HepG2 (cell line): ENCODE measurements around the gene LGR6. TPM values are rescaled to one million over a fixed set of nuclear protein-coding genes. Genes with fewer than 3 reads are reported as not detected.

Experiments
- ATAC-seq: fragments of 200-7000 bp; cut with Tn5 transposase; 3 replicates; pipeline ENCODE4 v1.9.1; 2020; ENCODE audit warnings: mild to moderate bottlenecking, moderate library complexity
- BruUV-seq: library from RNA; stranded (reverse); fragments of 400-500 nt; replicated peaks from 2 replicates; lab custom pipeline; 2021; lab: Mats Ljungman, UMichigan
- CTCF ChIA-PET: fragments of 300-600 bp; formaldehyde crosslinking; extraction: SDS; loops from one replicate; lab custom pipeline; 2021; ENCODE audit warnings: low total read pairs, inconsistent platforms, low intra/inter-chr PET ratio; lab: Yijun Ruan, JAX
- POLR2A ChIA-PET: fragments of 350-600 bp; sonication (Branson Sonifier 250); formaldehyde crosslinking; loops from one replicate; lab custom pipeline; 2020; ENCODE audit warnings: antibody characterized with exemption, inconsistent platforms; lab: Yijun Ruan, JAX
- DNase-seq: peaks from one replicate; pipeline ENCODE4 v3.0.0-alpha.2; 2015; ENCODE audit warnings: low spot score
- FAIRE-seq: peaks from 3 replicates; lab custom pipeline; 2011; peaks lifted over from hg19 to GRCh38; lab: Jason Lieb, UNC
- H2AFZ ChIP-seq: one replicate; pipeline ENCODE4 v1.6.1; 2011; ENCODE audit warnings: low read length, inconsistent platforms
- H3K27ac ChIP-seq: fragments of 300-600 bp; 3 replicates; pipeline ENCODE4 v1.8.0; 2011; ENCODE audit warnings: mixed run types, mild to moderate bottlenecking, mixed read lengths, low read length, inconsistent platforms; ENCODE audit not compliant: insufficient read depth; ENCODE audit errors: extremely low read length
- H3K27me3 ChIP-seq, 2 experiments: fragments of 200-600 bp in 1 of 2; 2 replicates in 1 of 2; 3 replicates in 1 of 2; pipeline versions ENCODE4 v1.6.0 to v1.8.0; 2011; ENCODE audit warnings: low read length in 2 of 2, mild to moderate bottlenecking in 2 of 2, moderate library complexity in 2 of 2, inconsistent platforms in 1 of 2; ENCODE audit not compliant: insufficient read depth in 2 of 2, control insufficient read depth in 1 of 2
- H3K36me3 ChIP-seq, 2 experiments: fragments of 200-600 bp in 1 of 2; replicated peaks in 1 of 2; 2 replicates in 1 of 2; 3 replicates in 1 of 2; pipeline versions ENCODE4 v1.5.1 to v1.8.0; 2011; ENCODE audit warnings: low read length in 2 of 2, inconsistent platforms in 1 of 2; ENCODE audit not compliant: insufficient read depth in 2 of 2, control insufficient read depth in 1 of 2
- H3K4me1 ChIP-seq: 2 replicates; pipeline ENCODE4 v1.5.1; 2012; ENCODE audit warnings: low read length, inconsistent platforms; ENCODE audit not compliant: insufficient read depth
- H3K4me2 ChIP-seq: 2 replicates; pipeline ENCODE4 v1.6.0; 2011; ENCODE audit warnings: low read depth, low read length, inconsistent platforms
- H3K4me3 ChIP-seq, 3 experiments: fragments of 200-600 bp in 1 of 3; sonication (generic), shearing (Covaris generic) in 1 of 3; replicated peaks in 1 of 3; 2 replicates each; pipeline ENCODE4 v1.5.1; 2011 to 2016; ENCODE audit warnings: low read length in 3 of 3, inconsistent platforms in 2 of 3, low read depth in 2 of 3, mild to moderate bottlenecking in 2 of 3, control low read depth in 1 of 3, mixed read lengths in 1 of 3; ENCODE audit not compliant: insufficient read depth in 1 of 3
- H3K79me2 ChIP-seq: one replicate; pipeline ENCODE4 v1.6.1; 2011; ENCODE audit warnings: low read length, inconsistent platforms; ENCODE audit not compliant: insufficient read depth
- H3K9ac ChIP-seq: 2 replicates; pipeline ENCODE4 v1.6.0; 2011; ENCODE audit warnings: mild to moderate bottlenecking, low read depth, low read length, inconsistent platforms; ENCODE audit not compliant: insufficient read depth
- H3K9me3 ChIP-seq: 2 replicates; pipeline ENCODE4 v1.5.1; 2012; ENCODE audit warnings: mild to moderate bottlenecking, low read length
- H4K20me1 ChIP-seq: 2 replicates; pipeline ENCODE4 v1.6.0; 2011; ENCODE audit warnings: inconsistent platforms, mild to moderate bottlenecking, low read length, moderate library complexity; ENCODE audit not compliant: insufficient read depth
- TCF7L2 ChIP-seq: IDR thresholded peaks from 2 replicates; pipeline ENCODE4 v1.6.1; 2011; ENCODE audit warnings: mild to moderate bottlenecking, low read depth, low read length, moderate library complexity
- ZNF354B ChIP-seq: sonication (generic); formaldehyde crosslinking; IDR thresholded peaks from 2 replicates; pipeline ENCODE4 v1.8.0; 2022; ENCODE audit warnings: mild to moderate bottlenecking, missing genetic modification reagents
- ZNF589 ChIP-seq: sonication (generic); formaldehyde crosslinking; conservative IDR thresholded peaks from 2 replicates; pipeline ENCODE4 v1.8.0; 2022; ENCODE audit warnings: mild to moderate bottlenecking, moderate library complexity, missing genetic modification reagents
- WGBS: methylation state at CpG from one replicate; pipeline ENCODE4 v1.1.6; 2017; ENCODE audit warnings: low lambda C conversion rate; 5-methylcytosine and 5-hydroxymethylcytosine counted together
- in situ Hi-C: cut with HindIII; loops from 2 replicates; pipeline ENCODE4 v1.10.0; 2017; ENCODE audit warnings: low pct_unique_long_range_greater_than_20kb; ENCODE audit not compliant: extremely low pct_ligation_motif_present
- intact Hi-C: fragments of 100-400 bp; cut with micrococcal nuclease; formaldehyde crosslinking; loops from one replicate; pipeline ENCODE4 v1.10.0; 2022; ENCODE audit not compliant: unreplicated experiment
- polyA plus RNA-seq, 8 experiments: library from polyadenylated mRNA; depleted of rRNA in 3 of 8; stranded (reverse) in 7 of 8; unstranded in 1 of 8; fragments of >200 nt; fragmentation: Illumina TruSeq in 4 of 8; extraction: Trizol in 4 of 8; gene quantifications; 2 replicates each; pipeline versions ENCODE4 v1.2.1 to v1.2.3, GENCODE V29; 2011 to 2016; ENCODE audit warnings: low read depth in 4 of 8, missing spikeins in 1 of 8, mixed read lengths in 1 of 8; ENCODE audit not compliant: insufficient read depth in 1 of 8
- total RNA-seq, 5 experiments: library from RNA; depleted of rRNA; stranded (reverse); fragments of >200 nt; fragmentation: Illumina TruSeq; extraction: Trizol; gene quantifications; 2 replicates each; pipeline ENCODE4 v1.2.3, GENCODE V29; 2016; ENCODE audit warnings: low read depth in 1 of 5
- TF ChIP-seq, protein P1 (sequence below): sonication (generic); formaldehyde crosslinking; IDR thresholded peaks from one replicate; pipeline ENCODE4 v1.5.1; 2020; ENCODE audit warnings: mild to moderate bottlenecking, missing genetic modification reagents; ENCODE audit errors: not compliant biosample characterization
- TF ChIP-seq, protein P2 (sequence below): sonication (generic); formaldehyde crosslinking; IDR thresholded peaks from 2 replicates; pipeline ENCODE4 v1.9.0; 2021; ENCODE audit warnings: mild to moderate bottlenecking, missing genetic modification reagents

LGR6 gene
- total and polyA plus RNA-seq, 2 of the 13 experiments (the other 11 are each of a cell fraction or from before 2014, with no cell fraction given): 0.07 TPM; not detected in 1

DNA sequence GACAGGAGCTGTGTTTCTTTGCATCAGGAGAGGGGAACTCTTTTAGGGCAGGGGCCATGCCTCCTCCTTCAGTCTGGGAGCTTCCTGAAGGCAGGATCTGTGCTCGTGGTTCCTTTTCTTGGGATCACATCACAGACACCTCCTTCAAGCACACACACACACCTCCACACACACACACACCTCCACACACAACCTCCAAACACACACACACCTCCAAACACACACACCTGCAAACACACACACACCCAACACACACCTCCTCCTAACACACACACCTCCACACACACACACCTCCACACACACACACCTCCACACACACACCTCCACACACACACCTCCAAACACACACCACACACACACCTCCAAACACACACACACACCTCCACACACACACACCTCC, 10.5 kb downstream of the LGR6 start:
- DNase-seq: no peak
- no TSS peak for BruUV-seq
- in situ Hi-C loops: no loop called here

More for the DNA sequence above, 10.5 kb downstream of the LGR6 start:
- Histone ChIP-seq H3K4me3 (no peak overlapping the region), H3K4me2 (no peak overlapping the region), H3K36me3 (no peaks in the 10 kb centered on the region), H3K27me3 (peaks cover 2 to 11% of the 10 kb centered on the region in 2 experiments; a peak in 3 of 5 replicates), H2AFZ (no peak overlapping the region), H4K20me1 (no peaks in the 10 kb centered on the region), H3K9me3 (no peaks in the 10 kb centered on the region), H3K79me2 (no peaks in the 10 kb centered on the region), H3K27ac (no peak overlapping the region), H3K9ac (no peak overlapping the region), H3K4me1 (no peaks in the 10 kb centered on the region)
- CTCF ChIA-PET: no interaction called here
- FAIRE-seq: no peak
- no peak for TF ChIP-seq TCF7L2
- TF ChIP-seq ZNF354B (CRISPR knock-in tag): no peak
- TF ChIP-seq, protein P1, sequence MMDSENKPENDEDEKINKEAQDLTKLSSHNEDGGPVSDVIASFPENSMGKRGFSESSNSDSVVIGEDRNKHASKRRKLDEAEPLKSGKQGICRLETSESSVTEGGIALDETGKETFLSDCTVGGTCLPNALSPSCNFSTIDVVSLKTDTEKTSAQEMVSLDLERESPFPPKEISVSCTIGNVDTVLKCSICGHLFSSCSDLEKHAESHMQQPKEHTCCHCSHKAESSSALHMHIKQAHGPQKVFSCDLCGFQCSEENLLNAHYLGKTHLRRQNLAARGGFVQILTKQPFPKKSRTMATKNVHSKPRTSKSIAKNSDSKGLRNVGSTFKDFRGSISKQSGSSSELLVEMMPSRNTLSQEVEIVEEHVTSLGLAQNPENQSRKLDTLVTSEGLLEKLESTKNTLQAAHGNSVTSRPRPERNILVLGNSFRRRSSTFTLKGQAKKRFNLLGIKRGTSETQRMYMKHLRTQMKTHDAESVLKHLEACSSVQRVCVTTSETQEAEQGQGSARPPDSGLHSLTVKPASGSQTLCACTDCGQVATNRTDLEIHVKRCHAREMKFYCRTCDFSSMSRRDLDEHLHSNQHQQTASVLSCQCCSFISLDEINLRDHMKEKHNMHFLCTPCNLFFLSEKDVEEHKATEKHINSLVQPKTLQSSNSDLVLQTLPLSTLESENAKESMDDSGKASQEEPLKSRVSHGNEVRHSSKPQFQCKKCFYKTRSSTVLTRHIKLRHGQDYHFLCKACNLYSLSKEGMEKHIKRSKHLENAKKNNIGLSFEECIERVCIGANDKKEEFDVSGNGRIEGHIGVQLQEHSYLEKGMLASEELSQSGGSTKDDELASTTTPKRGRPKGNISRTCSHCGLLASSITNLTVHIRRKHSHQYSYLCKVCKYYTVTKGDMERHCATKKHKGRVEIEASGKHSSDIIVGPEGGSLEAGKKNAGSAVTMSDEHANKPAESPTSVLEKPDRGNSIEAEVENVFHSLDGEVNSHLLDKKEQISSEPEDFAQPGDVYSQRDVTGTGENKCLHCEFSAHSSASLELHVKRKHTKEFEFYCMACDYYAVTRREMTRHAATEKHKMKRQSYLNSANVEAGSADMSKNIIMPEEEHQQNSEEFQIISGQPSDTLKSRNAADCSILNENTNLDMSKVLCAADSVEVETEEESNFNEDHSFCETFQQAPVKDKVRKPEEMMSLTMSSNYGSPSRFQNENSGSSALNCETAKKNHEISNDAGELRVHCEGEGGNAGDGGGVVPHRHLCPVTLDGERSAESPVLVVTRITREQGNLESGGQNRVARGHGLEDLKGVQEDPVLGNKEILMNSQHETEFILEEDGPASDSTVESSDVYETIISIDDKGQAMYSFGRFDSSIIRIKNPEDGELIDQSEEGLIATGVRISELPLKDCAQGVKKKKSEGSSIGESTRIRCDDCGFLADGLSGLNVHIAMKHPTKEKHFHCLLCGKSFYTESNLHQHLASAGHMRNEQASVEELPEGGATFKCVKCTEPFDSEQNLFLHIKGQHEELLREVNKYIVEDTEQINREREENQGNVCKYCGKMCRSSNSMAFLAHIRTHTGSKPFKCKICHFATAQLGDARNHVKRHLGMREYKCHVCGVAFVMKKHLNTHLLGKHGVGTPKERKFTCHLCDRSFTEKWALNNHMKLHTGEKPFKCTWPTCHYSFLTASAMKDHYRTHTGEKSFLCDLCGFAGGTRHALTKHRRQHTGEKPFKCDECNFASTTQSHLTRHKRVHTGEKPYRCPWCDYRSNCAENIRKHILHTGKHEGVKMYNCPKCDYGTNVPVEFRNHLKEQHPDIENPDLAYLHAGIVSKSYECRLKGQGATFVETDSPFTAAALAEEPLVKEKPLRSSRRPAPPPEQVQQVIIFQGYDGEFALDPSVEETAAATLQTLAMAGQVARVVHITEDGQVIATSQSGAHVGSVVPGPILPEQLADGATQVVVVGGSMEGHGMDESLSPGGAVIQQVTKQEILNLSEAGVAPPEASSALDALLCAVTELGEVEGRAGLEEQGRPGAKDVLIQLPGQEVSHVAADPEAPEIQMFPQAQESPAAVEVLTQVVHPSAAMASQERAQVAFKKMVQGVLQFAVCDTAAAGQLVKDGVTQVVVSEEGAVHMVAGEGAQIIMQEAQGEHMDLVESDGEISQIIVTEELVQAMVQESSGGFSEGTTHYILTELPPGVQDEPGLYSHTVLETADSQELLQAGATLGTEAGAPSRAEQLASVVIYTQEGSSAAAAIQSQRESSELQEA: no peak
- no peak for TF ChIP-seq ZNF589 (CRISPR knock-in tag)
- TF ChIP-seq, protein P2, sequence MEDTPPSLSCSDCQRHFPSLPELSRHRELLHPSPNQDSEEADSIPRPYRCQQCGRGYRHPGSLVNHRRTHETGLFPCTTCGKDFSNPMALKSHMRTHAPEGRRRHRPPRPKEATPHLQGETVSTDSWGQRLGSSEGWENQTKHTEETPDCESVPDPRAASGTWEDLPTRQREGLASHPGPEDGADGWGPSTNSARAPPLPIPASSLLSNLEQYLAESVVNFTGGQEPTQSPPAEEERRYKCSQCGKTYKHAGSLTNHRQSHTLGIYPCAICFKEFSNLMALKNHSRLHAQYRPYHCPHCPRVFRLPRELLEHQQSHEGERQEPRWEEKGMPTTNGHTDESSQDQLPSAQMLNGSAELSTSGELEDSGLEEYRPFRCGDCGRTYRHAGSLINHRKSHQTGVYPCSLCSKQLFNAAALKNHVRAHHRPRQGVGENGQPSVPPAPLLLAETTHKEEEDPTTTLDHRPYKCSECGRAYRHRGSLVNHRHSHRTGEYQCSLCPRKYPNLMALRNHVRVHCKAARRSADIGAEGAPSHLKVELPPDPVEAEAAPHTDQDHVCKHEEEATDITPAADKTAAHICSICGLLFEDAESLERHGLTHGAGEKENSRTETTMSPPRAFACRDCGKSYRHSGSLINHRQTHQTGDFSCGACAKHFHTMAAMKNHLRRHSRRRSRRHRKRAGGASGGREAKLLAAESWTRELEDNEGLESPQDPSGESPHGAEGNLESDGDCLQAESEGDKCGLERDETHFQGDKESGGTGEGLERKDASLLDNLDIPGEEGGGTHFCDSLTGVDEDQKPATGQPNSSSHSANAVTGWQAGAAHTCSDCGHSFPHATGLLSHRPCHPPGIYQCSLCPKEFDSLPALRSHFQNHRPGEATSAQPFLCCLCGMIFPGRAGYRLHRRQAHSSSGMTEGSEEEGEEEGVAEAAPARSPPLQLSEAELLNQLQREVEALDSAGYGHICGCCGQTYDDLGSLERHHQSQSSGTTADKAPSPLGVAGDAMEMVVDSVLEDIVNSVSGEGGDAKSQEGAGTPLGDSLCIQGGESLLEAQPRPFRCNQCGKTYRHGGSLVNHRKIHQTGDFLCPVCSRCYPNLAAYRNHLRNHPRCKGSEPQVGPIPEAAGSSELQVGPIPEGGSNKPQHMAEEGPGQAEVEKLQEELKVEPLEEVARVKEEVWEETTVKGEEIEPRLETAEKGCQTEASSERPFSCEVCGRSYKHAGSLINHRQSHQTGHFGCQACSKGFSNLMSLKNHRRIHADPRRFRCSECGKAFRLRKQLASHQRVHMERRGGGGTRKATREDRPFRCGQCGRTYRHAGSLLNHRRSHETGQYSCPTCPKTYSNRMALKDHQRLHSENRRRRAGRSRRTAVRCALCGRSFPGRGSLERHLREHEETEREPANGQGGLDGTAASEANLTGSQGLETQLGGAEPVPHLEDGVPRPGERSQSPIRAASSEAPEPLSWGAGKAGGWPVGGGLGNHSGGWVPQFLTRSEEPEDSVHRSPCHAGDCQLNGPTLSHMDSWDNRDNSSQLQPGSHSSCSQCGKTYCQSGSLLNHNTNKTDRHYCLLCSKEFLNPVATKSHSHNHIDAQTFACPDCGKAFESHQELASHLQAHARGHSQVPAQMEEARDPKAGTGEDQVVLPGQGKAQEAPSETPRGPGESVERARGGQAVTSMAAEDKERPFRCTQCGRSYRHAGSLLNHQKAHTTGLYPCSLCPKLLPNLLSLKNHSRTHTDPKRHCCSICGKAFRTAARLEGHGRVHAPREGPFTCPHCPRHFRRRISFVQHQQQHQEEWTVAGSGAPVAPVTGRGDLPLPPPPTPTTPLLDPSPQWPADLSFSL (CRISPR knock-in tag): peak; percentile 89
- 0% methylated on average over 1 of the region's 1 CpG for WGBS
- no peak for ATAC-seq
- intact Hi-C loops: no loop called here
- POLR2A ChIA-PET: no interaction called here
